Endothelial cell of umbilical vein (primary cell): ENCODE data around the gene ERO1B.

Experiments used
- CTCF ChIP-seq, 2 donors: IDR thresholded peaks; 1 replicate in 1 of 2; 2 replicates in 1 of 2; pipeline ENCODE4 v1.5.1; 2011; ENCODE audit warnings: low read length in 2 of 2, mild to moderate bottlenecking in 2 of 2, moderate library complexity in 2 of 2, control low read depth in 1 of 2, inconsistent platforms in 1 of 2, low read depth in 1 of 2; ENCODE audit not compliant: insufficient read depth in 1 of 2; ENCODE audit errors: extremely low read depth in 1 of 2
- EZH2 ChIP-seq: IDR thresholded peaks from 2 replicates; pipeline ENCODE4 v1.6.1; 2012; ENCODE audit warnings: borderline replicate concordance, low read depth, mild to moderate bottlenecking, moderate library complexity, low read length, inconsistent platforms; ENCODE audit not compliant: severe bottlenecking
- MAX ChIP-seq: IDR thresholded peaks from 2 replicates; pipeline ENCODE4 v1.6.1; 2011; ENCODE audit not compliant: insufficient read depth, insufficient read length
- POLR2A ChIP-seq: IDR thresholded peaks from 2 replicates; pipeline ENCODE4 v1.6.1; 2012; ENCODE audit warnings: low read depth, mild to moderate bottlenecking, control low read depth, low read length
- POLR2AphosphoS5 ChIP-seq: IDR thresholded peaks from 2 replicates; pipeline ENCODE4 v1.6.1; 2012; ENCODE audit warnings: low read depth, mild to moderate bottlenecking, control low read depth, low read length, moderate library complexity; ENCODE audit not compliant: insufficient read depth

GRCh38 chr1:236303675-236304074 is 21.9 kb upstream of the ERO1B start:
- TF ChIP-seq EZH2 = no peak
- TF ChIP-seq POLR2A = no peak
- TF ChIP-seq CTCF (IDR thresholded peaks at IDR 0.05; ENCODE audit: extremely low read depth in 1 of 2, insufficient read depth in 1 of 2, low read depth in 1 of 2, low read length in 2 of 2) = no peak
- TF ChIP-seq MAX = no peak
- no peak for TF ChIP-seq POLR2AphosphoS5
